Naive thymus-derived CD4-positive, alpha-beta T cell (primary cell): ENCODE data around the gene MICAL2. TPM values are rescaled to one million over a fixed set of nuclear protein-coding genes. Genes with fewer than 3 reads are reported as not detected.
A peak's percentile ranks its signal among the peaks of the same experiment; 100 is the strongest.

Source experiments
- ATAC-seq: fragments of 150-1000 bp; cut with Tn5 transposase; 2 replicates; pipeline ENCODE4 v1.10.0; 2021; ENCODE audit warnings: mild to moderate bottlenecking, moderate library complexity
- CTCF ChIA-PET: fragments of 350-600 bp; sonication (Branson Sonifier 250); formaldehyde crosslinking; loops from one replicate; lab custom pipeline; 2021; ENCODE audit warnings: antibody characterized with exemption; lab: Charles Lee
- POLR2A ChIA-PET: fragments of 350-600 bp; sonication (Branson Sonifier 250); formaldehyde crosslinking; loops from one replicate; lab custom pipeline; 2021; ENCODE audit warnings: antibody characterized with exemption, inconsistent platforms; lab: Charles Lee
- DNase-seq, 9 donors: peaks; one replicate each; pipeline versions ENCODE4 v3.0.0 to v3.0.0-alpha.2; 2020 to 2022; ENCODE audit warnings: mixed read lengths in 1 of 9
- H3K27ac ChIP-seq: one replicate; pipeline ENCODE4 v1.7.0; 2013; ENCODE audit warnings: mild to moderate bottlenecking, low read depth, low read length, moderate library complexity
- H3K27me3 ChIP-seq, 2 donors: one replicate each; pipeline ENCODE4 v1.7.0; 2013; ENCODE audit warnings: low read length in 2 of 2, mild to moderate bottlenecking in 2 of 2, moderate library complexity in 2 of 2; ENCODE audit not compliant: control insufficient read depth in 2 of 2, insufficient read depth in 2 of 2
- H3K36me3 ChIP-seq, 3 experiments: 1 replicate in 2 of 3; 2 replicates in 1 of 3; pipeline ENCODE4 v1.7.0; 2013; ENCODE audit warnings: low read length in 3 of 3, mild to moderate bottlenecking in 3 of 3, moderate library complexity in 1 of 3; ENCODE audit not compliant: insufficient read depth in 3 of 3, control insufficient read depth in 2 of 3
- H3K4me1 ChIP-seq, 2 donors: one replicate each; pipeline ENCODE4 v1.7.0; 2013; ENCODE audit warnings: low read length in 2 of 2, mild to moderate bottlenecking in 2 of 2, moderate library complexity in 1 of 2; ENCODE audit not compliant: control insufficient read depth in 2 of 2, insufficient read depth in 2 of 2
- H3K4me3 ChIP-seq: 2 replicates; pipeline ENCODE4 v1.7.0; 2013; ENCODE audit warnings: mild to moderate bottlenecking, low read length
- H3K9me3 ChIP-seq, 3 experiments: 1 replicate in 2 of 3; 2 replicates in 1 of 3; pipeline ENCODE4 v1.7.0; 2013; ENCODE audit warnings: low read length in 3 of 3; ENCODE audit not compliant: control insufficient read depth in 2 of 3
- H3K27ac Mint-ChIP-seq, 9 donors: one replicate each; pipeline ENCODE4 v1.8.0; 2020 to 2022; ENCODE audit warnings: mixed read lengths in 9 of 9, mild to moderate bottlenecking in 8 of 9, moderate library complexity in 5 of 9, inconsistent platforms in 2 of 9
- H3K27me3 Mint-ChIP-seq, 5 donors: one replicate each; pipeline ENCODE4 v1.8.0; 2021 to 2022; ENCODE audit warnings: mixed read lengths in 5 of 5, mild to moderate bottlenecking in 1 of 5
- H3K36me3 Mint-ChIP-seq, 5 donors: one replicate each; pipeline ENCODE4 v1.8.0; 2020 to 2022; ENCODE audit warnings: mixed read lengths in 5 of 5, mild to moderate bottlenecking in 3 of 5, inconsistent platforms in 1 of 5
- H3K4me1 Mint-ChIP-seq, 7 donors: one replicate each; pipeline ENCODE4 v1.8.0; 2020 to 2022; ENCODE audit warnings: mixed read lengths in 7 of 7, mild to moderate bottlenecking in 3 of 7, inconsistent platforms in 1 of 7
- H3K4me3 Mint-ChIP-seq, 10 donors: one replicate each; pipeline ENCODE4 v1.8.0; 2020 to 2022; ENCODE audit warnings: mild to moderate bottlenecking in 10 of 10, mixed read lengths in 10 of 10, moderate library complexity in 6 of 10, inconsistent platforms in 2 of 10
- H3K9me3 Mint-ChIP-seq, 11 donors: one replicate each; pipeline ENCODE4 v1.8.0; 2020 to 2022; ENCODE audit warnings: mixed read lengths in 11 of 11, mild to moderate bottlenecking in 4 of 11, inconsistent platforms in 1 of 11, moderate library complexity in 1 of 11
- intact Hi-C, 2 donors: fragments of 100-400 bp; cut with micrococcal nuclease; formaldehyde crosslinking; loops; one replicate each; pipeline ENCODE4 v1.15.1; 2023
- polyA plus RNA-seq, 2 donors: library from polyadenylated mRNA; unstranded; fragments of 300-500 nt; fragmentation: Illumina TruSeq; gene quantifications; one replicate each; pipeline ENCODE4 v1.2.3, GENCODE V29; 2021
- total RNA-seq, 6 experiments: library from RNA in 5 of 6; stranded (reverse) in 5 of 6; gene quantifications; 1 replicate in 5 of 6; 2 replicates in 1 of 6; pipeline ENCODE4 v1.2.3 and lab custom pipeline; 2021 to 2026

The MICAL2 gene
- total and polyA plus RNA-seq, 7 experiments from 2014 or later, result 1.1 to 112 (median 7.6) TPM

DNA sequence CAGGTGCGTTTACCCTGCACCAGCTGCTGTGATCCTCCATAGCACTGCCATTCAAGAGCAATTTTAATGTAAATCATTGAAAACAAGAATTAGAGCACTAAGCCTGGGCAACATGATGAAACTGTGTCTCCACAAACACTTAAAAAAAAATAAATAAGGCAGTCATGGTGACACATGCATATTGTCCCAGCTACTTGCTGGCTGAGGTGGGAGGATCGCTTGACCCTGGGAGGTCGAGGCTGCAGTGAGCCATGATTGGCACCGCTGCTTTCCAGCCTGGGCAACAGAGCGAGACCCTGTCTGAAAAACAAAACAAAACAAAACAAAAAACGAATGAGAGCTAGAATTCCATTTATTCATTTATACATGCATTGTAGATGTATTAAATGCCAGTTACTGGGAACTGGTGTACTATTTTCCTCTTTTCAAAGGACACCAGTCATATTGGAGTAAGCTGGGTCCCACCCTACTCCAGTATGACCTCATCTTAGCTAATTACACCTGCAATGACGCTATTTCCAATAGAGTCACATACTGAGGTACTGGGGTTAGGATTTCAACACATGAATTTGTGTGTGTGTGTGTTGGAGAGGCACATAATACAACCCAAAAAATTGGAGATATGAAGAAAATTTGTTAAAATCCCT lies 101.9 kb downstream of the MICAL2 start:
- intact Hi-C loops, result no loop called here
- no peak overlapping the region for H3K27ac ChIP-seq
- H3K36me3 Mint-ChIP-seq, result peaks cover 9 to 55% (median 32%) of the 10 kb centered on the region in 5 donors
- no peak overlapping the region for H3K4me3 ChIP-seq
- no peaks in the 10 kb centered on the region for H3K9me3 Mint-ChIP-seq
- ChIA-PET CTCF (interaction anchor here (0.6 to 1.2 kb wide), 2 partner anchors 24 to 46 kb away, joined by 3 read pairs; no protein-coding TSS in a partner anchor), POLR2A (no interaction called here)
- peaks cover 0 to 37% (median 11%) of the 10 kb centered on the region in 7 donors for H3K4me1 Mint-ChIP-seq
- H3K27me3 ChIP-seq, result no peaks in the 10 kb centered on the region
- peaks cover 0 to 11% (median 0%) of the 10 kb centered on the region in 3 experiments for H3K36me3 ChIP-seq
- H3K9me3 ChIP-seq, result no peaks in the 10 kb centered on the region
- no peaks in the 10 kb centered on the region for H3K27me3 Mint-ChIP-seq
- no peak overlapping the region for H3K4me3 Mint-ChIP-seq
- DNase-seq (no peak), ATAC-seq (no peak)
- H3K27ac Mint-ChIP-seq, result peak overlapping the region in 1 of 9 donors; percentile 20
- H3K4me1 ChIP-seq, result peaks cover 0 to 19% of the 10 kb centered on the region in 2 donors

DNA sequence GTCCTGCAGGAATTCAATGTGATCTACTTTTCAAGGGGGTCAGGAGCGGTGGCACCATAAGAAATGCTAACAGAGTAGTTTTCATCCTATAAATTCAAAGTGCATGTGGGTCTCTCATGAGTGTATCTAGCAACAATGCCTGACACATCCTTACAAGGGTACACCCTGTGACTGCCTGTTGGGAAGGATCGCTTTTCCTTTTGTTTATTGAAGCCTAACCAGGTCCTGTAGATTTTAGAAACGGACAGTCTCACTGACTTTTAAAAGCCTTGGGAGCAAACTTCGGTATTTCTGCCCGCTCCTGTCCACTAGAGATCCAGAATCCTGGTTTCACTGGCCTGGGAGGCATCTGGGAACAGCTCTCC lies 102.4 kb downstream of the MICAL2 start:
- H3K9me3 ChIP-seq, result no peaks in the 10 kb centered on the region
- no peak overlapping the region for H3K4me3 ChIP-seq
- peaks cover 0 to 19% of the 10 kb centered on the region in 2 donors for H3K4me1 ChIP-seq
- ChIA-PET POLR2A (no interaction called here), CTCF (interaction anchor here (0.6 kb wide), 1 partner anchor 47 kb away, joined by 3 read pairs; no protein-coding TSS in a partner anchor)
- H3K9me3 Mint-ChIP-seq, result no peaks in the 10 kb centered on the region
- peaks cover 0 to 35% (median 11%) of the 10 kb centered on the region in 7 donors for H3K4me1 Mint-ChIP-seq
- DNase-seq (no peak), ATAC-seq (no peak)
- peaks cover 9 to 51% (median 32%) of the 10 kb centered on the region in 5 donors for H3K36me3 Mint-ChIP-seq
- no peak overlapping the region for H3K27ac ChIP-seq
- H3K4me3 Mint-ChIP-seq, result no peak overlapping the region
- no peaks in the 10 kb centered on the region for H3K27me3 Mint-ChIP-seq
- H3K36me3 ChIP-seq, result peaks cover 0 to 11% (median 0%) of the 10 kb centered on the region in 3 experiments
- intact Hi-C loops, result no loop called here
- no peaks in the 10 kb centered on the region for H3K27me3 ChIP-seq
- peak overlapping the region in 1 of 9 donors; percentile 65 for H3K27ac Mint-ChIP-seq

DNA sequence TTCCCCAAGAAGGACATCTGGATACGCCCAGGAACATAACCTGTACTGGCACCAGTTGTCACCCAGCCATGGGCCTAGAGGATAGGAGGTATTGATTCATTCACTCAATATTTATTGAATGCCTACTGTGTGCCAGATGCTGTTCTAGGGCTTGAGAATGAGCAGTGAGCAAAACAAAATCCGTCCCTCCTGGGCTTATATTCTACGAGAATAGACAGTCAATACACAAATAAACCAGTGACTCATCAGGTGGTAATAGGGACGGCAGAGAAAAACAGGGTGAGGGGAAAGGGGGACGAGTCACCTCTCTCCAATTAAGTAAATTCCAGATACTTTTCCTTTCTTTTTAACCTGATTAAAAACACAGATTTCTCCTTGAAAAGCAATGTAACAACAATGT lies 103.5 kb downstream of the MICAL2 start:
- intact Hi-C loops, result no loop called here
- ATAC-seq (no peak), DNase-seq (no peak)
- Histone ChIP-seq H3K27me3 (no peaks in the 10 kb centered on the region), H3K9me3 (no peaks in the 10 kb centered on the region), H3K27ac (no peak overlapping the region), H3K4me1 (peaks cover 0 to 19% of the 10 kb centered on the region in 2 donors), H3K36me3 (peaks cover 0 to 2% (median 0%) of the 10 kb centered on the region in 3 experiments), H3K4me3 (no peak overlapping the region)
- Mint-ChIP-seq H3K36me3 (peaks cover 7 to 53% (median 23%) of the 10 kb centered on the region in 5 donors), H3K9me3 (no peaks in the 10 kb centered on the region), H3K4me3 (no peak overlapping the region), H3K4me1 (peaks cover 0 to 28% (median 11%) of the 10 kb centered on the region in 7 donors), H3K27me3 (no peaks in the 10 kb centered on the region), H3K27ac (peak overlapping the region in 2 of 9 donors; percentile 18 to 46)
- ChIA-PET CTCF (no interaction called here), POLR2A (interaction anchor here (0.8 kb wide), 1 partner anchor 14 kb away, joined by 3 read pairs; no protein-coding TSS in a partner anchor)

DNA sequence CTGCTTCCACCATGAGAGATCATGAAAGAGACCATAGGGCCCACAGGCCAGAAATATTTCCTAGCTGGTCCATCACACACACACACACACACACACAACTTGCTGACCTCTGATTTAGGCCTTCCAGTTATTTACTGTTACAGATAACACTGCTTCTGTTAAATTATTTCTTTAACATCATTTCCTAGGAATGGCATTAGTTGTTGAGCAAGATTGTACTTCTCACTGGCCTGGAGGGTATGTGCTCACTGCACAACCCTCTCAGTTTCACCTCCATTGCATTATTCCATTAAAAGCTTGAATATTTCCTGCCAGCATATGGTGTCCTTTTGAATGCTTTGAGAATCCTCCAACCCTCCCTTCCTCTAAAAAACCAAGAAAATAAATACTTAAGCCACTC lies 104.4 kb downstream of the MICAL2 start:
- Mint-ChIP-seq H3K36me3 (peaks cover 0 to 48% (median 23%) of the 10 kb centered on the region in 5 donors), H3K27me3 (no peaks in the 10 kb centered on the region), H3K9me3 (no peaks in the 10 kb centered on the region), H3K4me3 (no peak overlapping the region), H3K27ac (peak overlapping the region in 1 of 9 donors; percentile 46), H3K4me1 (peaks cover 0 to 28% (median 11%) of the 10 kb centered on the region in 7 donors)
- POLR2A ChIA-PET, result interaction anchor here (0.8 kb wide), 1 partner anchor 15 kb away, joined by 3 read pairs; no protein-coding TSS in a partner anchor
- H3K9me3 ChIP-seq, result no peaks in the 10 kb centered on the region
- intact Hi-C loops, result no loop called here
- H3K36me3 ChIP-seq, result no peaks in the 10 kb centered on the region
- no peak overlapping the region for H3K4me3 ChIP-seq
- H3K27me3 ChIP-seq, result no peaks in the 10 kb centered on the region
- peaks cover 0 to 19% of the 10 kb centered on the region in 2 donors for H3K4me1 ChIP-seq
- no peak overlapping the region for H3K27ac ChIP-seq
- ATAC-seq (no peak), DNase-seq (no peak)
- CTCF ChIA-PET, result interaction anchor here (1.2 to 1.6 kb wide), 2 partner anchors 21 to 22 kb away, joined by 3 to 4 read pairs; no protein-coding TSS in a partner anchor

DNA sequence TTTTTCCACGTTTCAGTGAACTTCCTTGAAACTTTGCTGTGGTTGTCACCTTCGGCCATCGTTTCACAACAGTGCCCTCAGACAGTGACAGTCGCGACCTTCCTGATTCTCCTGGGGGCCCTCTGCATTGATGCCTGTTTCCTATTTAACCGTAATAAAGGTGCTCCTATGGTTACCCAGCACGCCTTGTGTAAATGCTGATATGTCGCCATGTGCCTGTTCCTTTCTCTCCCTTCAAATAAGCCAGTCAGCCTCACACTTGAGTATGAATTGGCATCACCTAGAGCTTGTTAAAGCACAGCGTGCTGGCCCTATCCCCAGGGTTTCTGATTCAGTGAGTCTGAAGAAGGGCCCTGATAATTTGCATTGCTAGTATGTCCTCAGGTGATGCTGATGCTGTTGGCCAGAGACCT lies 104.8 kb downstream of the MICAL2 start:
- H3K27me3 Mint-ChIP-seq, result no peaks in the 10 kb centered on the region
- H3K27ac ChIP-seq, result no peak overlapping the region
- H3K4me3 ChIP-seq, result no peak overlapping the region
- H3K27ac Mint-ChIP-seq, result peak overlapping the region in 1 of 9 donors; percentile 46
- ChIA-PET POLR2A (interaction anchor here (0.9 kb wide), 1 partner anchor 27 kb away, joined by 3 read pairs; no protein-coding TSS in a partner anchor), CTCF (interaction anchor here (1.2 to 1.6 kb wide), 2 partner anchors 21 to 22 kb away, joined by 3 to 4 read pairs; no protein-coding TSS in a partner anchor)
- H3K9me3 Mint-ChIP-seq, result no peaks in the 10 kb centered on the region
- no peaks in the 10 kb centered on the region for H3K36me3 ChIP-seq
- H3K27me3 ChIP-seq, result no peaks in the 10 kb centered on the region
- no peaks in the 10 kb centered on the region for H3K9me3 ChIP-seq
- no peak overlapping the region for H3K4me3 Mint-ChIP-seq
- peaks cover 0 to 19% of the 10 kb centered on the region in 2 donors for H3K4me1 ChIP-seq
- ATAC-seq (peak; percentile 27), DNase-seq (no peak)
- intact Hi-C loops, result no loop called here
- peaks cover 0 to 28% (median 11%) of the 10 kb centered on the region in 7 donors for H3K4me1 Mint-ChIP-seq
- H3K36me3 Mint-ChIP-seq, result peaks cover 0 to 50% (median 23%) of the 10 kb centered on the region in 5 donors

DNA sequence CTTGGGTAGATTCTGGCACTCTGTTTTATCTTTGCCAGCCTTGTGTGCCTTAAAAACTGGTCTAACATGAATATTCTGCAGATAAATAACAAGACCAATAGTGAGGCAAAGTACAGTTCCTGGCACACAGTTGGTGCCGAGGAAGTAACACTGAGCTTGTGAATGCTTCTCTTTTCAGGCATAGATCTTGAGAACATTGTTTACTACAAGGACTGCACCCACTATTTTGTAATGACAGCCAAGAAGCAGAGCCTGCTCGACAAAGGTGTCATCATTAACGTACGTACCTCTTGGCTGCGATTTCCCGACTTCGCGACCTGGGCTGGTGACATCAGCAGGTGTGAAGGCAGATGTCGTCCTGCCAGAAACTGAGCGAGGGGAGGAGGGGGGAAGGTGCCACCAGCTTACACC lies 105.7 kb downstream of the MICAL2 start:
- H3K36me3 ChIP-seq, result no peaks in the 10 kb centered on the region
- no peak overlapping the region for H3K27ac Mint-ChIP-seq

More for the DNA sequence above, 105.7 kb downstream of the MICAL2 start:
- H3K9me3 Mint-ChIP-seq, result no peaks in the 10 kb centered on the region
- ATAC-seq (peak; percentile 46), DNase-seq (no peak)
- H3K4me1 ChIP-seq, result peaks cover 0 to 19% of the 10 kb centered on the region in 2 donors
- H3K9me3 ChIP-seq, result no peaks in the 10 kb centered on the region
- intact Hi-C loops, result no loop called here
- no peak overlapping the region for H3K4me3 ChIP-seq
- CTCF ChIA-PET, result interaction anchor here (1.2 kb wide), 1 partner anchor 21 kb away, joined by 3 read pairs; no protein-coding TSS in a partner anchor
- H3K4me3 Mint-ChIP-seq, result peak overlapping the region in 2 of 10 donors; percentile 4 to 12
- no peak overlapping the region for H3K27ac ChIP-seq
- H3K27me3 Mint-ChIP-seq, result no peaks in the 10 kb centered on the region
- H3K27me3 ChIP-seq, result no peaks in the 10 kb centered on the region
- H3K36me3 Mint-ChIP-seq, result peaks cover 0 to 50% (median 23%) of the 10 kb centered on the region in 5 donors
- POLR2A ChIA-PET, result interaction anchor here (0.9 kb wide), 1 partner anchor 27 kb away, joined by 3 read pairs; no protein-coding TSS in a partner anchor
- peaks cover 0 to 28% (median 11%) of the 10 kb centered on the region in 7 donors for H3K4me1 Mint-ChIP-seq
